ENCODE data around the gene CSNK1G1.
A peak's percentile ranks its signal among the peaks of the same experiment; 100 is the strongest.
"Not testable (repeated sequence)": the region's sequence is repeated elsewhere in the genome, so short reads cannot be mapped to it uniquely, and the experiment has no call there.

Gene CSNK1G1

GRCh38 chr15:64249883-64250575 is 105.9 kb downstream of the CSNK1G1 start:
- DNase-seq (ENCODE audit: low read depth, low spot score) = no peak
- no peak overlapping the region for H3K4me3 ChIP-seq (ENCODE audit: low read length)

- H3K4me3 ChIP-seq (ENCODE audit: low read length) = no peak overlapping the region
- no peak for DNase-seq (ENCODE audit: low read depth, low spot score)
These were observed 106.6 kb downstream of the CSNK1G1 start for GRCh38 chr15:64249406-64249805.

GRCh38 chr15:64247906-64248541 is 107.9 kb downstream of the CSNK1G1 start:
- peak; percentile 12 for DNase-seq (ENCODE audit: low read depth, low spot score)
- no peak overlapping the region for H3K4me3 ChIP-seq (ENCODE audit: low read length)

- no peak for DNase-seq (ENCODE audit: low read depth, low spot score)
- H3K4me3 ChIP-seq (ENCODE audit: low read length) = no peak overlapping the region
These were observed 108.5 kb downstream of the CSNK1G1 start for GRCh38 chr15:64247535-64247905.

- DNase-seq (ENCODE audit: low read depth, low spot score) = peak; percentile 45
- no peak overlapping the region for H3K4me3 ChIP-seq (ENCODE audit: low read length)
These were observed 109.4 kb downstream of the CSNK1G1 start for GRCh38 chr15:64246364-64247189.

- no peak for DNase-seq (ENCODE audit: low read depth, low spot score)
- no peak overlapping the region for H3K4me3 ChIP-seq (ENCODE audit: low read length)
These were observed 110.6 kb downstream of the CSNK1G1 start for GRCh38 chr15:64245405-64245804.

- peak; percentile 27 for DNase-seq (ENCODE audit: low read depth, low spot score)
- H3K4me3 ChIP-seq (ENCODE audit: low read length) = no peak overlapping the region
These were observed 118.3 kb downstream of the CSNK1G1 start for GRCh38 chr15:64237677-64238076.

- DNase-seq (ENCODE audit: low read depth, low spot score) = no peak
- H3K4me3 ChIP-seq (ENCODE audit: low read length) = no peak overlapping the region
These were observed 119.6 kb downstream of the CSNK1G1 start for GRCh38 chr15:64236156-64236894.

GRCh38 chr15:64235552-64235951 is 120.4 kb downstream of the CSNK1G1 start:
- DNase-seq (ENCODE audit: low read depth, low spot score) = no peak
- H3K4me3 ChIP-seq (ENCODE audit: low read length) = no peak overlapping the region

GRCh38 chr15:64233299-64233698 is 122.7 kb downstream of the CSNK1G1 start:
- DNase-seq (ENCODE audit: low read depth, low spot score) = no peak

GRCh38 chr15:64232400-64232799 is 123.6 kb downstream of the CSNK1G1 start:
- no peak overlapping the region for H3K4me3 ChIP-seq (ENCODE audit: low read length)
- no peak for DNase-seq (ENCODE audit: low read depth, low spot score)

More at GRCh38 chr15:64233299-64233698, 122.7 kb downstream of the CSNK1G1 start:
- H3K4me3 ChIP-seq (ENCODE audit: low read length) = no peak overlapping the region

- H3K4me3 ChIP-seq (ENCODE audit: low read length) = no peak overlapping the region
- DNase-seq (ENCODE audit: low read depth, low spot score) = peak; percentile 27
These were observed 126.7 kb downstream of the CSNK1G1 start for GRCh38 chr15:64229129-64229724.

- no peak overlapping the region for H3K4me3 ChIP-seq (ENCODE audit: low read length)
- DNase-seq (ENCODE audit: low read depth, low spot score) = no peak
These were observed 130.2 kb downstream of the CSNK1G1 start for GRCh38 chr15:64225804-64226203.

- DNase-seq (ENCODE audit: low read depth, low spot score) = no peak
- H3K4me3 ChIP-seq (ENCODE audit: low read length) = no peak overlapping the region
These were observed 131.5 kb downstream of the CSNK1G1 start for GRCh38 chr15:64224511-64224910.

GRCh38 chr15:64223882-64224281 is 132.1 kb downstream of the CSNK1G1 start:
- DNase-seq (ENCODE audit: low read depth, low spot score) = no peak
- H3K4me3 ChIP-seq (ENCODE audit: low read length) = no peak overlapping the region

GRCh38 chr15:64222573-64223366 is 133.2 kb downstream of the CSNK1G1 start:
- H3K4me3 ChIP-seq (ENCODE audit: low read length) = no peak overlapping the region
- DNase-seq (ENCODE audit: low read depth, low spot score) = no peak

- DNase-seq (ENCODE audit: low read depth, low spot score); H3K4me3 ChIP-seq (ENCODE audit: low read length): not testable (repeated sequence)
These were observed 134.1 kb downstream of the CSNK1G1 start for GRCh38 chr15:64221911-64222310.

- not testable (repeated sequence) for DNase-seq (ENCODE audit: low read depth, low spot score); H3K4me3 ChIP-seq (ENCODE audit: low read length)
These were observed 138.6 kb downstream of the CSNK1G1 start for GRCh38 chr15:64217429-64217750.
